GM19324 (cell line): ENCODE measurements around the gene FOSL1.
A peak's percentile ranks its signal among the peaks of the same experiment; 100 is the strongest.

Experiments
- ATAC-seq: cut with Tn5 transposase; IDR thresholded peaks from one replicate; pipeline ENCODE4 v1.9.1; 2021; ENCODE audit warnings: mild to moderate bottlenecking, moderate library complexity; ENCODE audit not compliant: unreplicated experiment, low FRiP score

Gene FOSL1

DNA sequence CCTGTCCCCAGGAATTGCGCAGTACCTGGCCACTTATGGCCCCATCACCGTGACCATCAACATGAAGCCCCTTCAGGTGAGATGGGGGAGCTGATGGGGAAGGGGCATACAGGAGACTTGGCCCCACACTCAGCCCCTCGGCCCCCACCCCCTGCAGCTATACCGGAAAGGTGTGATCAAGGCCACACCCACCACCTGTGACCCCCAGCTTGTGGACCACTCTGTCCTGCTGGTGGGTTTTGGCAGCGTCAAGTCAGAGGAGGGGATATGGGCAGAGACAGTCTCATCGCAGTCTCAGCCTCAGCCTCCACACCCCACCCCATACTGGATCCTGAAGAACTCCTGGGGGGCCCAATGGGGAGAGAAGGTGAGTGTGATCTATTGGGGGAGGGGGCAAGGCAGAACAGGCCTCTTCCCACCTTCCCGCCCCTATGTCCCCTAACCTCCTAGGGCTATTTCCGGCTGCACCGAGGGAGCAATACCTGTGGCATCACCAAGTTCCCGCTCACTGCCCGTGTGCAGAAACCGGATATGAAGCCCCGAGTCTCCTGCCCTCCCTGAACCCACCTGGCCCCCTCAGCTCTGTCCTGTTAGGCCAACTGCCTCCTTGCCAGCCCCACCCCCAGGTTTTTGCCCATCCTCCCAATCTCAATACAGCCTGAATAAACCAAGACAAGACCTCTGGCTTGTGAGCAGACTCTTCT is 17.0 kb downstream of the FOSL1 start:
- no peak for ATAC-seq

DNA sequence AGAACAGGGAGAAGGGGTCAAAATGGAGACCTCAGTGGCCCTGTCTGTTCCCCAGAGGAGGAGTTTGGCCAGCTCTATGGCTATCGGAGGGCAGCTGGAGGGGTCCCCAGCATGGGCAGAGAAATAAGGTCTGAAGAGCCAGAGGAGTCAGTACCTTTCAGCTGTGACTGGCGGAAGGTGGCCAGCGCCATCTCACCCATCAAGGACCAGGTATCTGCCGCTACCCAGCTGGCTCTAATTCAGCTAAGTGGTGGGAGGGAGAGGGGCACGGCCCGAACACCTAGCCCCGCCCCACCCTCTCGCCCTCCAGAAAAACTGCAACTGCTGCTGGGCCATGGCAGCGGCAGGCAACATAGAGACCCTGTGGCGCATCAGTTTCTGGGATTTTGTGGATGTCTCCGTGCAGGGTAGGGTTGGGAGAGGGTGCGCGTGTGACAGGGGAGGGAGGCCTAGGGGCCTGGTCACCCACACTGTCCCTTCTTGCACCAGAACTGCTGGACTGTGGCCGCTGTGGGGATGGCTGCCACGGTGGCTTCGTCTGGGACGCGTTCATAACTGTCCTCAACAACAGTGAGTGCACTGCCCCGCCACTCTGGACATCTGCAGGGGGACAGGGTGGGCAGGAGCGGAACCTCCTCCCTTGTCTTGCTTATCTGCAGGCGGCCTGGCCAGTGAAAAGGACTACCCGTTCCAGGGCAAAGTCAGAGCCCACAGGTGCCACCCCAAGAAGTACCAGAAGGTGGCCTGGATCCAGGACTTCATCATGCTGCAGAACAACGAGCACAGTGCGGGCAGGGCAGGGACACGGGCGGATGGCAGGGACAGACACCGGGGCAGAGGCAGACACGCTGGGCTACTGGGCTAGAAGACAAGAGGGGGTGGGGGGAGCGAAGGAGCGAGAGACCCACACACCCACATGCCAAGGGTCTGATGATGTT is 17.8 kb downstream of the FOSL1 start:
- no peak for ATAC-seq

DNA sequence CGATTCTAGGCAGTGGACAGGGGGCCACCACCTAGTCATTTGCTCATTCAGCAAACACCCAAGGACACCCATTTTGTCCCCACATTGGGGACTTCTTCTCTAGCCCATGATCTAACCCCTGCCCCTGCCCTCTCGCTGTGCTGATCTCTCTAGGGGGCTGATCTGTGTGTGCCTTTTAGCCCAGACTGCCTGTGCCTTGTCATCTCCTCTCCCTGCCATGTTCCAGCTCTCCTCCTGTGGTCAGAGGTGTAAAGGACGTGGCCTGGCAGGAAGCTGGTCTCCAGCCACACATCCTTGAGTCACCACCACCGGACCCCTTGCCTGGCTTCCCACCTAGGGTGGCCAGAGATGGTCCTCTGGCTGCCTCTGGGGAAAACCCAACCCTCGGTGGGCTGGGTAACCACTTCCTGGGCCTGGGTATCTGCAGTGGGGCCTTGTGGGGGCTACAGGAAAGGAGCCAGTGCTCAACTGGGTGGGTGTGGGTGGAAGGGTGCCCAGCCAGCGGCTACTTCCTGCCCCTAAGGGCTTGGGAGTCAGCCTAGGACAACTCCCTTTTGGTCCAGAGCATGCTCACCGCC is 19.3 kb downstream of the FOSL1 start:
- no peak for ATAC-seq

DNA sequence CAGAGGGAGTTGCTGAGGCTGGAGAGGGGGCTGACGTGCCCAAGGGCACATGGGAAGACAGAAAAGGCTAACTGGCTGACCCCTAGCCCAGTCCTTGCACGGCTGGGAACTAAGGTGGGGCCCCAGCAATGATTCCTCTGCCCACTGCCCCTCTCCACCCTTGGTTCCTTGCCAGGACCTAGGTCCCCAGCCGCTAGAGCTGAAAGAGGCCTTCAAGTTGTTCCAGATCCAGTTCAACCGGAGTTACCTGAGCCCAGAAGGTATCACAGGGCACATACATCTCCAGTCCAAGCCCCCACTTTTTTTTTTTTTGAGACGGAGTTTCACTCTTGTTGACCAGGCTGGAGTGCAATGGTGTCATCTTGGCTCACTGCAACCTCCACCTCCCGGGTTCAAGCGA is 20.2 kb downstream of the FOSL1 start:
- no peak for ATAC-seq

DNA sequence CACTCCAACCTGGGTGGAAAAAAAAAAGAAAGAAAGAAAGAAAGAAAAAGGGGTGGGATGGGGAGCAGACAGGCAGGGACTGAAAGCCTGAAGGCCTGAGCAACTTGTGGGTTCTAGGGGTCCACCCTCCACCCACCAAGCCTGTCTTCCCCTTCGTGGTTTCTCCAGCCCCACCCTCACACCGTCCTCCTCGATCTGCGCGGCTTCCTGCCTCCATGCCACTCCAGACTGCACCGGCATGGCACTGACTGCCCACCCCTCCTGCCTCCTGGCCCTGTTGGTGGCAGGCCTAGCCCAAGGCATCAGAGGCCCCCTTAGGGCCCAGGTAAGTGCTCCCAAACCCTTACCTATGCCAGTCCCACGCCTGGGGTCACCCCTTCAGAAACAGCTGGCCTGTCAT is 20.6 kb downstream of the FOSL1 start, which contains the start of gene CTSW:
Gene CTSW (plus strand): TSS at position 221 of the 400 bp plus-strand sequence. CDS start 18 bp downstream, at position 239.
- ATAC-seq: no peak

DNA sequence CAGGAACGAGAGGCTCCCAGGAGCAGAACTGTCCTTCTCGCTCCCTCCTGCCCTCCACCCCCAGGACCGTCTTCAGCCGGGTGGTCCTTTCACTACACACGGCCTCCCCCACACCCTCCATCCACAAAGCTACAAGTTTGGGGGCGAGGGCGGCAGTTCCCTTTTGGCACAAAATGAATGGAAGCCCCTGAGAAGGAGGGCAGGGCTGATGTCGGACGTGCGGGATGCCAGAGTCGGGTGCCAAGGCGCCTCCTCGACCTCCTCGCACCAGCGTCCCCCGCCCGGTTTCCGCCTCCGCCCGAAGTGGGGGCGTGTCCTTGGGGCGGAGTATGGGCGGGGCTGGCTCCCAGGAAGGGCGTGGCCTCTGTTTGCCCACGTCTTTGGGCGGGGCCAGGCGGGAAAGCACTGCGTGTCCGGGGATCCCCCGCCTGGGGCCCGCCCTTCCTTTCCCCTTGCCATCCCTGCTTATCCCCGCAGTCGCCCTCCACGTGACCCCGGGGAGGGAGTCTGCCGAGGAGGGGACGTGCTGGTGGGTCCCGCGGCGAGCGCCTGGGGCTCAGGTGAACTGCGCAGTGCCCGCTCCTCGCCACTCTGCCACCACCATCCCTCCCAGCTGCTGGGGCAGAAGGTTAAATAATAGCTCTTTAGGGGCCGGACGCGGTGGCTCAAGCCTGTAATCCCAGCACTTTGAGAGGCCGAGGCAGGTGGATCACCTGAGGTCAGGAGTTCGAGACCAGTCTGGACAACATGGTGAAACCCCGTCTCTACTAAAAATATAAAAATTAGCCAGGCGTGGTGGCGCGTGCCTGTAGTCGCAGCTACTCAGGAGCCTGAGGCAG is 26.7 kb downstream of the FOSL1 start:
- peak; percentile 81 for ATAC-seq

DNA sequence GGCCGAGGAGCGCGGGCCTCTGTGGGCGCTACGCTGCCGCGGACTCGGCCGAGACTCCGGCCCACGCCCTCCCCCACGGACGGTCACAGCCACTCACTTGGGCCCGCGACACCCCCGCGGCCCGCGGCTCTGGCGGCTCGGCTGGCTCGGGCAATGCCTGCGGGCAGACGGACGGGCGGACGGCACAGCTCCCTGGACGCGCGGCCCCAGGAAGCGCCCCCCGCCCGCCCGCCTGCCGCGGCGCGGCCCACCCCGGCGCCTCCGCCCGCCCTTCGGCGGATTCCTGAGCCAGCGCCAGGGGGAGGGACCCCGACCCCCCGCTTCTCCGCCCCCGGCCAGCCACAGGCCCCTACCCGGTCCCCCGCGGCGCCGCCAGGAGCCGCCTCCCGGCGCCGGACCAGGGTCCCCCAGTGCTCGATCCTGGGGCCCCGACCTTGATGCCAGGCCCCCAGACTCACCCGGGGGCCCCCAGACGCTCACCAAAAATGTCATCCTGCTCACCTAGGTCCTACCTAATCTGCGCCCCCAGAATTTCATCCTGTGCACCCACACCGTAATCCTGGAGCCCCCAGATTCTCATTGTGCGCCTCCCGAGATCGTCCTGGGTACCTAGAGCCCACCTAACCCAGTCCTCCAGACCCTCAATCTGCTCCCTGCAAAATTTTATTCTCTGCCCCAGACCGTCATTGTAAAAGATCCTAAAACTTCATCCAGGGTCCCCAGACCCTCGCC is 27.4 kb downstream of the FOSL1 start, which contains the start of gene EFEMP2:
Gene EFEMP2 (minus strand): TSS at position 215 of the 732 bp plus-strand sequence. CDS start 446 bp downstream, outside the sequence.
- ATAC-seq: no peak

DNA sequence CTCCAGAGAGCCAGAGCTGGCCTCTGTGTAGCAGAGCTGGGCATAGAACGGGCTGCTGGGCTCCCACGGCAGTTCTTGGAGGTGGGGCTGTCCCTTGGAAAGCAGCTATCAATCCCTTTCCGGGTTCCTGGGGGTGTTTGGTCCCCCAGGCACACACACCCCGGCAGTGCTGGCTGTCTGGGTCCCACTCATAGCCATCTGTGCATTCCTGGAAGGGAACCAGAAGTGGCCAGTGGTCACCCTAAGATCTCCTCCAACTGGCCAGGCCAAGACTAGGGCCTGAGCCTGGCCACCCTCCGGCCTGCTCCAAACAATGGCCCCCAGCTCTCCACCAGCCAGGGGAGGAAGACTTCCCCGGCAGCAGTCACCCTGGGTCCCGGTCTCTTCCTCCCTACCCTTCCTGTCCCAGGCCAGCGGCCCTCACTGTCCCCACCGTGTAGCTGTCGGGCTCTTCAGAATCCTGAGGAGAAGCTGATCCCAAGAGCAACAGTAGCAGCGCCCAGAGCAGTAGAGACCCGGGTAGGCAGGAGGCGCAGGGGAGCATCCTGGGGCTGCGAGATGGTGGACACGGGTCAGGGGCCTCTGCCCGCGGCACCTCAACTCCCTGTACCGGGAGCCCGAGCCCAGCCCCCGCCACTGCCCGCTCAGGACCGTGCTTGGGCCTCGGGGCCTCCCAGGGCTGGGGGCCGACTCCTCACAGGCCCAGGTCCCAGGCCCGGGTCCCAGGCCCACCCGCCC is 28.2 kb downstream of the FOSL1 start:
- ATAC-seq: no peak

DNA sequence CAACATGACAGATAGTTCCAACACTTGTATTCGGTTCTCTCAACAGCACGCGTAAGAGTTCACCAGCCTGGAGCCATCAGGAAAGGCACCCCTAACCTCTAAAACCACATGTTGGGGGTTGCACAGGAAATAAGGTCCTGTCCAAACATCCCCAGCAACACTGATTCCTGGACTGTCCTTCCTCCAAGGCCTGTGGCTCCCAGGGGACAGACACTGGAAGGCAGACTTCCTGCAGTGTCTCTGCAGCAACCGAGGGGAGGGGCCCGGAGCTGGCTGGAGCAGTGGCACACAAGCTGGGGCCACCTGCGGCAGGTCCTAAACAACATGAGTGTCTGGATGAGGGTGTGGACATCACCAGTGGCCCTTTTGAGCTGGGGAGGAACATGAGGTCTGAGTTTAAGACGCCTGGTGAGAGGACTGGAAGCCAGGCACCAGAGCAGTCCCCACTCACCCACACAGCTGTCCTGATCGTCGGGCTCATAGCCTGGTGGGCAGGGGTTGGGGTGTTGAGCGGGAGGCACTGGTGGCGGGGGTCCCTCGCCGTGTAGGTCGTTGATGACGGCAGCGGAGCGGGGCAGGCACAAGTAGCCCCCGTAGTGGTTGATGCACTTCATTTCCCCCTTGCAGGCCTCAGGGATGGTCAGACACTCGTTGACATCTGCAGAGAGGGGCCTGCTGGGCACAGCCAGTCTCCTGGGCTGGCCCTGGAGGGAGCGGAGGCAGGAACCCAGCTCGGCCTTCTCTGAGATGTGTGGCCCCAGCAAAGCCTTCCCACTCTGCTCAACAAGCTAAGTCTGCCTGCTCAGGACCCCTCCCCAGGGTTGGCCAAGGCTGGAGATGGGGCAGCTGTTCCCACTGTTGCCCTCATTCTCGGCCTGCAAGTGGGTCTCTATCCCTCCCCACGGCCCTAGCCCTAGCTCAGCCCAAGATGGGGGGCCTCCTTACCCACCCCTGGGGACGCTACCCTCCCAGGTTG is 29.2 kb downstream of the FOSL1 start:
- ATAC-seq: no peak

DNA sequence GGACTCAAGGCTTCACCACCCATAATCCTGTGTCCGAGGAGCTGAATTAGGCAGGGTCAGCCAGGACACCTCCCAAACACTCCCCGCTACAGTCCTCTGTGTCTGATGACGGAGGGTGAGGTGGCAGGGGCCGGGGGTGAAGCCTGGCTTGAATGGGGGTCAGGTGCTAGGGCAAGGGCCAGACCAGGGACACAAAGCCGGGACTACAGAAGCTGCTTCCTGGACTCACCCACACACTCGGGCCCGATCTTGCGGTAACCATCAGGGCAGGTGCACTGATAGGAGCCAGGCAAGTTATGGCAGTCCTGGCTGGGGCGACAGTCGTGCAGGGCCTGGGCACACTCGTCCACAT is 29.9 kb downstream of the FOSL1 start:
- no peak for ATAC-seq

DNA sequence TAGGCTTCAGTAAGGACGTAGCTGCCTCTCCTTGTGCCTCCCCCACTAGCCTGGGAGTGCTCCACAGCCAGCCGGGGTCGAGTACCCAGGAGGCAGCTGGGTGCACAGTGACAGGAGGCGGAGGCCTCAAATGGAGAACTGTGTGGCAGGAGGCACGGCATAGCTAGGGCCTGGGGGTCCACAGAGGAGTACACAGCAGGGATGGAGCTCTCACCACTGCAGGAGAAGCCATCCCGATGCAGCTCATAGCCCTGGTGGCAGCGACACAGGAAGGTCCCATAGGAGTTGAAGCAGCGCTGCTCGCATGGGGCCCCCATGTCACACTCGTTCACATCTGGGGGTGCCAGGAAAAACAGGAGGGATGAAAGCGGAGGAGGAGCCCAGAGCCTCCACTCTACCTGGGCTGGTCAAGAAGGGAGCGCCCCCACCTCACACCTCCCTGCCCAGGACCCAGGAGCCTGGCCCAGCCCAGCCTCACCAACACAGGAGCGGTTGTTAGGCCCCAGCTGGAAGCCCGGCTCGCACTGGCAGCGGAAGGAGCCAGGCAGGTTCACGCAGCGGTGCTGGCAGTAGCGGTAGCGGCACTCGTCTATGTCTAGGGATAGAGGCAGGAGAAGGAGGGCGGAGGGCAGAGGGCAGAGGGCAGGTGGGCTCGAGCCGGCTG is 30.4 kb downstream of the FOSL1 start:
- ATAC-seq: no peak

DNA sequence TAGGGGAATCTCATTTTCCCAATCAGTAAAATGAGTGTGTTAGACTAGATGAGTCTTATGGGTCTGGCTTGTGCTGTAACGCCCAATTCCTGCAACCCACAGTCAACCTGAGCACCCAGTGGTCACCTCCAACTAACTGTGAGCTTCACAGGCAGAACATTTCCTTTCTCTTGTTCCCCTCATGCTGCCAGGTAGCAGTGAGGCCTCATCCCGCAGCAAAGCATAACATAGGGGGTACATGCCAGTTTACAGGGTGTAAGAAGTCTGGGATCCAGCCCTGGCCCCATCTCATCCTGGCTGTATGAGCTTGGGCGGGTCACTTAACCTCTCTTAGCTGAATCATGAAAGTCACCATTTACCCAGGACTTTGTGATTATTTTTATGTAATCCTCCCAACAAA is 31.3 kb downstream of the FOSL1 start:
- ATAC-seq: no peak

DNA sequence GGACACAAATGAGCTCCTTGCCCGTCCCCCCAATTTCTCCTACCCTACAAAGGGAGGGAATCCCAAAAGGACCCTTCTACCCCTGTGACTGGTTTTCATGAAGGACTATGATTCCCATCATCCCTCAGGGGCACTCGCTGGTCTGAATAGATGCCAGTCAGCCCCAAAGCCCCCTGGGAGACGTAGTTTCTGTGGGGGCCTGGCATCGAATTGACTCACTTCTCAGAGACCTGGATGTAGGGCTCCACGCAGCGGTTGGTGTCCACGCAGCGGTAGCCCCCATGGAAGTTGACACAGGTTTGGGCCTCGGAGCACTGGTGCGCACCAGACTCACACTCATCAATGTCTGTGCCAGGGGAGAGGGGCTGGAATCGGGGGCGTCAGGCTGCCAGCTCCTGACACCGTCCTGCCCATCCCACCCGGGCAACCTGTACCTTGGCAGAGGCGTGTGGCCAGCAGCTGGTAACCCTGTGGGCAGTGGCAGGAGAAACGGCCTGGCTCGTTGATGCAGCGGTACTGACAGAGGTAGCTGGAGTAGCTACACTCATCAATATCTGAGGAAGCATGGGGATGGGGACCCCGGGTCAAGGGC is 32.0 kb downstream of the FOSL1 start:
- ATAC-seq: no peak

DNA sequence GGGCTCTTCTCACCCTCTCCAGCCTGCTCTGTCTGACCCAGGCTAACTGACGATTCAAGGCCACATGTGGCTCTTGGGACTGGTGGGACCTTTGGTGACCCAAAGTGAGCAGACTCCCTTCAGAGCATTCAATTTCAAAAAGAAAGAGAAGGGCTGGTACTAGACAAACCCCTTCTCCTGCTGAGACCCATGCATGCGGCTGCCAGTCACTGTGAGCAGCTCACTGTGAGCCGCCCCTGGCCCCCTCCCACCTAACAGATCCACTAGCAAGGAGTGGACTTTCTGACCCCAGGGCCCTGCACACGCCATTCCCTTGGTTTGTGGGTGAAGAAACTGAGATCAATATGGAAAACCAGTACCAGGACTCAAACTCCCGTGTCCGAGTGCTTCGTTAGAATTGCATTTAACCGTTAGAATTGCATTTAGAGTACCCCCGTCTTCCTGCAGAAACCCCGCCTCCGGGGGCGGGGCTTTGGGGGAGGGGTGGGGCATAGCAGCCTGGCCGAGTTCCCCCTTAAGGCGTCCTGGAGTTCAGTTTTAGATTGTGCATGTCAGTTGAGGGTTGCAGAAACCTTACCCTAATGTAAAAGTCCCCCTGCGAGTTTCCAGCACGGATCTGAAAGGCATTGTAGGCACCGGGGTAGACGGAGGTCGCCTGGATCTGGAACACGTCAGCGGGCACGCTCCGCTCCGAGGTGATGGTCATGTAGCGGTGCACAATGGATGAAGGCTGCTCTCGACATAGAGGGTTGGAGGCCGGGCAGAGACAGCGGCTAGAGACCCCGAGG is 32.7 kb downstream of the FOSL1 start:
- no peak for ATAC-seq

DNA sequence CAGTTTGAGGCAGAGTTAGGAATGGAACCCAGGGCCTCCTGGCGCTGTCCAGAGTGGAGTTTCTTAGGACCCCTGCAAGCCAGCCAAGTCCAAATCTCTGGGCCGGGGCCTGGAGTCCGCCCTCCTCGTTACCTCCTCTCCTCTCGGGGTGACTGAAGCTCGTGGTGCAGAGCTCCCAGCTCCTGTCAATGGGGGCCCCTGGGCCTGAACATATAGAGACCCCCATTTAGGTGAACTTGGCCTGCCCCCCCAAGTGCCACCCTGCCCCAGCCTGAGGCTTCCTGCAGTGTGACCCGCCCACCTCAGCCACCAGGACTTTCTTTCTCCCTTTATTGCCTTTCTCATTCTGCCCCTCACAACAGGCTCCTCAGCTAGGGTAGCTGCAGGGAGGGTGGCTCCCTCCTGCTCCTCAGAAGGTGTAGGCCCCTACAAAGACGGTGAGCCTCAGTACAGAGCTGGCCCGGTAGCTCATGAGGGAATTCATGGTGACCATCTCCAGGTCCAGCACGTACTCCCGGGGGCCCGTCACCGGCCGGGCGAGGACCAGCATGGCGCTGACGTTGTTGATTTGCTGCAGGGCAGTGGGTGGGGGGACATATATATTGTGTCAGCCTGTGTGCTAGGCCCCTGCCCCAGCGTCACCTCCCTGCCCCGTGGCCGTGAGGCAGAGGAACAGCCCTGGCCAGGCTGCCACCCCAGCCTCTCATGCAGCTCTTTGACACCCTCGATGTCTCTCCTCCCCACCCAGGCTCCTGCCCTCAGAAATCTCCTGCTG is 33.5 kb downstream of the FOSL1 start:
- ATAC-seq: no peak
